Measurements from ENCODE around the gene CDH12.
"Not testable (repeated sequence)": the region's sequence is repeated elsewhere in the genome, so short reads cannot be mapped to it uniquely, and the experiment has no call there.

The CDH12 gene

DNA sequence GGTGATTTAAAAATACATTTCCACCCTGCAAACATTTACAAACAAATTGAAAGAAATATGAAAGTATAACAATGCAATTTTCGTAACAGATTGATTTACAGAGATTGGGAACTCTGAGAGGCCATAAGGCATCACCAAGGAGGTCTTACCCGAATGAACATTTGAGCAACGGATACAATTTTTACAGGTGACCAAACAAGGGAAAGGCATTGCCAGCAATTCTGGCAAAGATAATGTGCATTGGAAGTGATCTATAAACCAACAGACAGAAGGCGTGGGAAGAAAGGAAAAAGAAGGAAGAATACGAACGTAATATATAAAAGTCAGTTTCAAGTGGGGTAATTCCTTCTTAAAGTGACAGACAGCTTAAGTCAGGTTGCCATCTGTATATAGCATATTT, 295.9 kb downstream of the CDH12 start:
- Histone ChIP-seq H3K9me3 (ENCODE audit: insufficient read depth, low read depth, low read length) (no peaks in the 10 kb centered on the region), H3K27ac (ENCODE audit: low read length) (no peak overlapping the region), H3K4me1 (ENCODE audit: insufficient read depth, low read length) (no peaks in the 10 kb centered on the region), H3K4me3 (ENCODE audit: low read length) (no peak overlapping the region), H3K27me3 (ENCODE audit: insufficient read depth, low read length) (no peaks in the 10 kb centered on the region), H3K36me3 (ENCODE audit: insufficient read depth, low read depth, low read length) (no peaks in the 10 kb centered on the region), H3K9ac (ENCODE audit: low read depth, low read length) (no peak overlapping the region)

DNA sequence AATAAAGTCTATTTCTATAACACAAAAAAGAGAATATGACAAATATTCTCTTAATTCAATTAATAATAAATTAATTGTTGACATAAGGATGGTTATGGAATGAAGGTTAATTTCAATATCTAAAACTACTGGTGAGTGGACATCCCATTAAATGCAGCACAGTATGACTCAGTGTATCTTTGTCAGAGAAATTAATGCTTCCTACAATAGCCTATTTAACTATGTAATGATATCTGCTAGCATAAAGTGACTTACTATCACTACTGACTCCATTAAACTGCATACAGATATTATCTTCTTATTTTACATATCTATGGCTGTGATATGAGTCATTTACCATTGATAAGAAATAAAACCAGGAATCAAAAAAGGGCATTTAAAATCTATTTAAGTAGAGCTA, 298.7 kb downstream of the CDH12 start:
- Histone ChIP-seq H3K9me3 (ENCODE audit: insufficient read depth, low read depth, low read length) (no peaks in the 10 kb centered on the region), H3K27me3 (ENCODE audit: insufficient read depth, low read length) (no peaks in the 10 kb centered on the region), H3K36me3 (ENCODE audit: insufficient read depth, low read depth, low read length) (no peaks in the 10 kb centered on the region), H3K9ac (ENCODE audit: low read depth, low read length) (no peak overlapping the region), H3K4me1 (ENCODE audit: insufficient read depth, low read length) (no peaks in the 10 kb centered on the region), H3K27ac (ENCODE audit: low read length) (no peak overlapping the region), H3K4me3 (ENCODE audit: low read length) (no peak overlapping the region)

DNA sequence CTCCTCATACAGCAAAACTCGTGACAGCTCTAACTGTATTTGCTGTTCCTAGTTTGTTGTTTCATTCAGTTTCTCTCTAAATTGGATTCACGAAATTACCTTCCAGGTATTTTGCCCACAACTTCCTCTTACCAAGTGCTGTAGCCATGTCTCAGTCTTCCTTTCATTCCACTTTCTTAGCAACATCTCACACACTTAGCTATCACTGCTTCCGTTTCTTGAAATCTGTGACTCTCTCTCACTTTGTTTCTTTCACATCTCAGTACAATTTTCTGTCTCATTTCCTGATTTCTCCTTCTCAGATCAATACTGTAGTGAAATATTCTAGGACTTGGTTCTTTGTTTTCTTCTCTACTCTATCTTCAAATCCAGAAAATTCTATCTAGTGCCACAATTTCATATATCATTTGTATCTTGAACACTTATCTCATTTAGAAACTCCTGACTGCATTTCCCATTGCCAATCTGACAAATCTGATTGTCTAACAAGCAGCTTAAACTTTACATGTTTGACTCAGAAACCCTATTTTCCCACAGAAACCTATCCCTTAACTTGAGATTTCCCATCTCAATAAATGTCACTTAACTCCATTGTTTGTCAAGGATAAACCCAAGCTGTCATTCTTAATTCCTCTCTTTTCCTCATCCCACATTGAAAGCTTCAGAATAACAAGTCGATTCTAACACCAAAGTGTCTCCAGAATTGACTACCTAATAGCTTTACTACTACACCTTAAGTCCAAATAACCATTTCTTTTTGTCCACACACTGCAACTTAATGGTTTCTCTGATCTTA, 303.1 kb downstream of the CDH12 start:
- Histone ChIP-seq H3K27ac (ENCODE audit: low read length) (no peak overlapping the region), H3K9me3 (ENCODE audit: insufficient read depth, low read depth, low read length) (no peaks in the 10 kb centered on the region), H3K27me3 (ENCODE audit: insufficient read depth, low read length) (no peaks in the 10 kb centered on the region), H3K4me3 (ENCODE audit: low read length) (no peak overlapping the region), H3K4me1 (ENCODE audit: insufficient read depth, low read length) (no peaks in the 10 kb centered on the region), H3K9ac (ENCODE audit: low read depth, low read length) (no peak overlapping the region), H3K36me3 (ENCODE audit: insufficient read depth, low read depth, low read length) (no peaks in the 10 kb centered on the region)

DNA sequence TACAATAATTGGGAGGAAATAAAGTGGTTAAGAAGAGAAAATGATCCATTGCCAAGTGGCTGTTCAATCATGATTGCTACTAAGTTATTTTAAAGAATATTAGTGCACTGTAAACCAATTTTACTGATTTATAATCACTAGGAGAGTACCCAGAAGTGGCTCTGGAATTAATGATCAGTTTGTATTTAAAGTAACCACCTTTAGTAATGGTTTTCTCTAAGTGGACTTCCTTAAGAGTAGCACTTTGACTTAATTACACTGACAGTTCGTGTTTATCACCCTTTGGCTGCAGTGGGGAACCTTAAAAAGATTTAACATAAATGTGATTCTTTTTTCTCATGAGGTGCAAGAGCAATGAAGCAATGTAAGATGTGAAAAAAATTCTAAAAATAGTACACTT, 310.8 kb downstream of the CDH12 start:
- Histone ChIP-seq H3K27ac (ENCODE audit: low read length) (no peak overlapping the region), H3K9me3 (ENCODE audit: insufficient read depth, low read depth, low read length) (peaks cover 7% of the 10 kb centered on the region; the same call in 1 of the 2 replicates)

DNA sequence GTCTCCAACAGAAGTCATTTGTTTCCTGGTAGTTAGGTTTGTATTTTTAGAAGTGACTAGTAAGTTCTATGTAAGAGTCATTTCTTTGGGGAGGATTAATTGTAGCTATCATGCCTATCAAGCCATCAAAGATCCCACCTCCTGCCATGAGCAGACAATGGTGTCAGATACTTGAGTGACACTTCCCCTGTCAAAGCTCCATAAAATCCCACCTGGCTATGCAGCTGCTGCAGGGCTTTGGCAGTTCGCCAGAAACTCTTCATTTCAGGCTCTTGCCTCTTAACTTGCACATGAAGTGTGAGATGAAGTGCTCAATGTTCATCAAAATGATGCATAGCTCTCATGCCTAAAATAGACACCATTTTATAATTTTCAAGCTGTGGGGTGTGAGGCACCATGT, 312.1 kb downstream of the CDH12 start:
- Histone ChIP-seq H3K36me3 (ENCODE audit: insufficient read depth, low read depth, low read length) (no peaks in the 10 kb centered on the region), H3K27me3 (ENCODE audit: insufficient read depth, low read length) (no peaks in the 10 kb centered on the region), H3K4me1 (ENCODE audit: insufficient read depth, low read length) (no peaks in the 10 kb centered on the region), H3K27ac (ENCODE audit: low read length) (no peak overlapping the region), H3K9me3 (ENCODE audit: insufficient read depth, low read depth, low read length) (peaks cover 13% of the 10 kb centered on the region; the same call in 1 of the 2 replicates), H3K4me3 (ENCODE audit: low read length) (no peak overlapping the region), H3K9ac (ENCODE audit: low read depth, low read length) (no peak overlapping the region)

More for the DNA sequence above, 310.8 kb downstream of the CDH12 start:
- H3K27me3 ChIP-seq (ENCODE audit: insufficient read depth, low read length): no peaks in the 10 kb centered on the region
- H3K4me1 ChIP-seq (ENCODE audit: insufficient read depth, low read length): no peaks in the 10 kb centered on the region
- H3K36me3 ChIP-seq (ENCODE audit: insufficient read depth, low read depth, low read length): no peaks in the 10 kb centered on the region
- H3K9ac ChIP-seq (ENCODE audit: low read depth, low read length): no peak overlapping the region
- H3K4me3 ChIP-seq (ENCODE audit: low read length): no peak overlapping the region

DNA sequence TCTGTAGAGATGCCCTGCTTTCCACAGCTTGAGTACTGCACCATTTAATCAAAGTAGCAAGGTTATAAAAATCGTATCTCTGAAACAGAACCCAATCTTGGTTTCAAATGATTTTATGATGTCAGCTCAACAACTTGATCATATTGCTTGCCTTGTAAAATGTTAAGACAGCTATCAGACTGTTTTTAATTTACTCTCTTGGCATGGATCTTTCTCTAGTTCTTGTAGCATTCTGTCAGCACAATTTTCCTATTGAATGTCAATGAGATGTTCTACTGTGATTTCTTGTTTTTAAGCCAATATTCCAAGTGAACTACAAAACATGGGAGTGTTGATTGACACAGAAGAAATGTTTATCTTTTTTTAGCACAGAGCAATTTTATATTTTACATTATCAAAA, 313.4 kb downstream of the CDH12 start:
- Histone ChIP-seq H3K9me3 (ENCODE audit: insufficient read depth, low read depth, low read length) (peaks cover 13% of the 10 kb centered on the region; the same call in 1 of the 2 replicates), H3K9ac (ENCODE audit: low read depth, low read length) (no peak overlapping the region), H3K27me3 (ENCODE audit: insufficient read depth, low read length) (no peaks in the 10 kb centered on the region), H3K4me3 (ENCODE audit: low read length) (no peak overlapping the region), H3K4me1 (ENCODE audit: insufficient read depth, low read length) (no peaks in the 10 kb centered on the region), H3K36me3 (ENCODE audit: insufficient read depth, low read depth, low read length) (no peaks in the 10 kb centered on the region), H3K27ac (ENCODE audit: low read length) (no peak overlapping the region)

DNA sequence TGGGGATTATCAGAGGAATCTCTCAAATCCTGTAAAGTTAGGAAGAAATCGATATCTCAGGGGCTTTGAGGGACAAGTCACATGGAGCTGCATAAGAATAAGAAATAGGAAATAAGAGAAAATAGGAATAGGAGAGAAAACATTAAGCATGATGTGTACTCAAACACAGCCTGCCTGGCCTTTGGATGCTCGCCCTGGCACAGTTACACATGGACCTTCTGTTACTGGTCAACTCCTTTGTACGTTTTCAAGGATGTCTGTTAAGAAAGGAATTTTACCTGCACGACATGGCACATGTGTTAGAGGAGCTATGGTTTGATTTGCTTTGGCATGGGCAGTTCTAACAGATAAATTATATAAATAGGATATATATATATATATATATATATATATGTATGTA, 321.2 kb downstream of the CDH12 start:
- Histone ChIP-seq H3K27me3 (ENCODE audit: insufficient read depth, low read length) (no peaks in the 10 kb centered on the region), H3K36me3 (ENCODE audit: insufficient read depth, low read depth, low read length) (no peaks in the 10 kb centered on the region)

DNA sequence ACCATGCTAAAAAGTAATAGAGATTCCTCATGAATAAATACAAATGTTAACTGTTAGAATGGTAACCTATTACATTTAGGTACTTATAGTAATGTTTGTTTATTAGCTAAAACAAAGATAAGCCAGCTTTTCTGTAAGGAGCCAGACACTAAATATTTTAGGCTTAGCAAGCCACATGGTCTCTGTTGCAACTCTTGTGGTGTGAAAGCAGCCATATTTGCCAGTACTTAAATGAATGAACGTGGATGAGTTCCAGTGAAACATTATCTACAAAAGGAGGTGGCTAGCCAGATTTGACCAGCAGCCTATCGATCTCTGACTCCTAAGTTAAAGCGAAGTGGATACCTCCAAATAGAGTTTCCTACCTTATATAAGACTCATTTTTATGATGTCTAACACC, 331.6 kb downstream of the CDH12 start:
- Histone ChIP-seq H3K4me1 (ENCODE audit: insufficient read depth, low read length) (no peaks in the 10 kb centered on the region), H3K4me3 (ENCODE audit: low read length) (no peak overlapping the region)

More for the DNA sequence above, 321.2 kb downstream of the CDH12 start:
- Histone ChIP-seq H3K9me3 (ENCODE audit: insufficient read depth, low read depth, low read length) (0 out of 2 replicates have a peak, but pooled peaks cover 3% of the 10 kb centered on the region), H3K4me1 (ENCODE audit: insufficient read depth, low read length) (no peaks in the 10 kb centered on the region), H3K9ac (ENCODE audit: low read depth, low read length) (no peak overlapping the region), H3K4me3 (ENCODE audit: low read length) (no peak overlapping the region), H3K27ac (ENCODE audit: low read length) (no peak overlapping the region)

DNA sequence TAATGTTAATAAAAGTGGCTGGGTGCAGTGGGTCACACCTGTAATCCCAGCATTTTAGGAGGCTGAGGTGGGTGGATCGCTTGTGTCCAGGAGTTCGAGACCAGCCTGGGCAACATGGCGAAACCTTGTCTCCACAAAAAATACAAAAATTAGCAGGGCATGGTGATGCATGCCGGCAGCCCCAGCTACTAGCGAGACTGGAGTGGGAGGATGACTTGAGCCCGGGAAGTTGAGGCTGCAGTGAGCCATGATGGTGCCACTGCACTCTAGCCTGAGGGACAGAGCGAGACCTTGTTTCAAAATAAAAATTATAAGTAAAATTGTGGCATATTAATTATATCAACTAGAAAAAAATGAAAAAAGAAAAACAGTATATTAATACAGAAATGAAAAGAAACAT, 336.6 kb downstream of the CDH12 start:
- H3K9ac ChIP-seq (ENCODE audit: low read depth, low read length); H3K36me3 ChIP-seq (ENCODE audit: insufficient read depth, low read depth, low read length); H3K4me3 ChIP-seq (ENCODE audit: low read length): not testable (repeated sequence)

More for the DNA sequence above, 331.6 kb downstream of the CDH12 start:
- H3K27ac ChIP-seq (ENCODE audit: low read length): no peak overlapping the region
- no peaks in the 10 kb centered on the region; the same call in 1 of the 2 replicates for H3K9me3 ChIP-seq (ENCODE audit: insufficient read depth, low read depth, low read length)
- no peaks in the 10 kb centered on the region for H3K36me3 ChIP-seq (ENCODE audit: insufficient read depth, low read depth, low read length)
- H3K9ac ChIP-seq (ENCODE audit: low read depth, low read length): no peak overlapping the region
- H3K27me3 ChIP-seq (ENCODE audit: insufficient read depth, low read length): no peaks in the 10 kb centered on the region

DNA sequence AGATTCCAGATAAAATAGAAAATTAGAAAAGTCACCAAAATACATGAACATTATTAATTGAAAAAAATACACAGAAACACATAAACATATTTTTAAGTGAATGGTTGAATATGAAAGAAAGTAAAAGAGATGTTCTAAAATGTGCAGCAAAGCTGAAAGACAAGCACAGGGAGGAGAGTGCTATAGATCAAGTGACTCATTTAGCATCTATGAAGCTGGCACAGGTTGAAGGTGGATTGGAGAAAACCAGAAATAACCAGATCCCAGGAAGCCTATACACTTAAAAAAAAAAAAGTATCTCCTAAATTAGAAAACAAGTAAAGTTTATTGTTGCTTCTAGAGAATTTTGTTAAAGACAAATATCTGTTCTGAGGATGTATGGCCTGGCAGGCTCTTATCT, 338.9 kb downstream of the CDH12 start:
- H3K36me3 ChIP-seq (ENCODE audit: insufficient read depth, low read depth, low read length): no peaks in the 10 kb centered on the region
- H3K9ac ChIP-seq (ENCODE audit: low read depth, low read length): no peak overlapping the region

More for the DNA sequence above, 336.6 kb downstream of the CDH12 start:
- not testable (repeated sequence) for H3K27me3 ChIP-seq (ENCODE audit: insufficient read depth, low read length); H3K4me1 ChIP-seq (ENCODE audit: insufficient read depth, low read length); H3K27ac ChIP-seq (ENCODE audit: low read length); H3K9me3 ChIP-seq (ENCODE audit: insufficient read depth, low read depth, low read length)

DNA sequence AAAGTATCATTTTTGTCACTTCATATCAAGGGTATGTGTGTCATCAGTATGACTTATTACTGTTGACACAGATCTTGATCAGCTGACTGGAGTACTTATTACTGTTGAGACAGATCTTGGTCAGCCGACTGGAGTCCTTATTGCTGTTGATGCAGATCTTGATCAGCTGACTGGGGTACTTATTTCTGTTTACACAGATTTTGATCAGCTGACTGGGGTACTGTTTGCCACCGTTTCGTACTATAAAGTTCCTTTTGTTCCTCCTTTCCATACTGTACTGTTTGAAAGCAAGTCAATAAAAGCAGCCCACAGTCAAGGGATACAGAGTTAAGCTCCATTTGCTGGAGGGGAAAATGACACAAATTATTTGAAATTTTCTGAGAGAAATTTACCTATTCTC, 347.3 kb downstream of the CDH12 start:
- Histone ChIP-seq H3K27me3 (ENCODE audit: insufficient read depth, low read length) (no peaks in the 10 kb centered on the region), H3K36me3 (ENCODE audit: insufficient read depth, low read depth, low read length) (no peaks in the 10 kb centered on the region), H3K9me3 (ENCODE audit: insufficient read depth, low read depth, low read length) (peaks cover 6% of the 10 kb centered on the region; the same call in 1 of the 2 replicates)

More for the DNA sequence above, 338.9 kb downstream of the CDH12 start:
- Histone ChIP-seq H3K9me3 (ENCODE audit: insufficient read depth, low read depth, low read length) (no peaks in the 10 kb centered on the region), H3K4me3 (ENCODE audit: low read length) (no peak overlapping the region), H3K4me1 (ENCODE audit: insufficient read depth, low read length) (no peaks in the 10 kb centered on the region), H3K27ac (ENCODE audit: low read length) (no peak overlapping the region), H3K27me3 (ENCODE audit: insufficient read depth, low read length) (no peaks in the 10 kb centered on the region)

DNA sequence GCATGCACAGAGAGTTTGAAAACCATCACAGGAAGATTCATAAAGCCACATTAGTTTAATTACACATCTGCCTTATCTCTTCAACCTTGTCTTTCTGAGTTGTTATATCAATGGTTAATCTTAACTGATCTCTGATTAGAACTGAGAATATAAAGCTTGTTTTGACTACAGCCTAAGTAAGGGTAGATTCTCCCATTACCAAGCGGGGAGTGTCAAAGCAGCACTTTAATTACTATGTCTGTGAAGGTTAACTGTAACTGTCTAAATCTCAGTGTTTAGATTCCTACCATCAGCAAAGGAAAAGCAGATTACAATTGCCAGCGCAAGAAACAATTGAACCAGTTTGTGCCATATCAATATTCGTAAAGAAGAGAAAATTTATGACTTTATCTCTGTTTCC, 348.7 kb downstream of the CDH12 start:
- Histone ChIP-seq H3K4me1 (ENCODE audit: insufficient read depth, low read length) (no peaks in the 10 kb centered on the region), H3K9ac (ENCODE audit: low read depth, low read length) (no peak overlapping the region), H3K4me3 (ENCODE audit: low read length) (no peak overlapping the region), H3K36me3 (ENCODE audit: insufficient read depth, low read depth, low read length) (no peaks in the 10 kb centered on the region), H3K9me3 (ENCODE audit: insufficient read depth, low read depth, low read length) (peaks cover 6% of the 10 kb centered on the region; the same call in 1 of the 2 replicates), H3K27ac (ENCODE audit: low read length) (no peak overlapping the region), H3K27me3 (ENCODE audit: insufficient read depth, low read length) (no peaks in the 10 kb centered on the region)

More for the DNA sequence above, 347.3 kb downstream of the CDH12 start:
- H3K27ac ChIP-seq (ENCODE audit: low read length): no peak overlapping the region
- no peaks in the 10 kb centered on the region for H3K4me1 ChIP-seq (ENCODE audit: insufficient read depth, low read length)
- H3K9ac ChIP-seq (ENCODE audit: low read depth, low read length): no peak overlapping the region
- no peak overlapping the region for H3K4me3 ChIP-seq (ENCODE audit: low read length)
